HG03025 (cell line): ENCODE measurements around the gene ATP4B.

Source experiments
- ATAC-seq: cut with Tn5 transposase; IDR thresholded peaks from one replicate; pipeline ENCODE4 v1.9.1; 2021; ENCODE audit warnings: mild to moderate bottlenecking, moderate library complexity; ENCODE audit not compliant: unreplicated experiment, low FRiP score

Gene ATP4B

DNA sequence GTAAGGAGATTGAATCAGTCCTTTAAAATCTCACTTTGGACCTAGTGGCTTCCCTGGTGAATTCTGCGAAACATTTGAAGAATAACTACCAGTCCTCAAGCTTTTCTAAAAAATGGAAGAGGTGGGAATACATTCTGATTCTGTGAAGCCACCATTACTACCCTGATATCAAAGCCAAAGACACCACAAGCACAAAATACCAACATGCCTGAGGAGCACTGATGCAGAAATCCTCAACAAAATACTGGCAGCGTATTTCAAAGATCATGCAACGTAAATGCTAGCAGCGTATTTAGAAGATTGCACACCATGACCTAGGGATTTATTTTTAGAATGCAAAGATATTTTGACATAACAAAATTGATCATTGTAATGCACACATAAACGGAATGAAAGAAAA, 14.4 kb downstream of the ATP4B start:
- no peak for ATAC-seq

- ATAC-seq = no peak
Observed at GRCh38 chr13:113642563-113642962, 15.4 kb downstream of the ATP4B start.

- ATAC-seq = no peak
Observed at GRCh38 chr13:113641426-113641825, 16.6 kb downstream of the ATP4B start.

DNA sequence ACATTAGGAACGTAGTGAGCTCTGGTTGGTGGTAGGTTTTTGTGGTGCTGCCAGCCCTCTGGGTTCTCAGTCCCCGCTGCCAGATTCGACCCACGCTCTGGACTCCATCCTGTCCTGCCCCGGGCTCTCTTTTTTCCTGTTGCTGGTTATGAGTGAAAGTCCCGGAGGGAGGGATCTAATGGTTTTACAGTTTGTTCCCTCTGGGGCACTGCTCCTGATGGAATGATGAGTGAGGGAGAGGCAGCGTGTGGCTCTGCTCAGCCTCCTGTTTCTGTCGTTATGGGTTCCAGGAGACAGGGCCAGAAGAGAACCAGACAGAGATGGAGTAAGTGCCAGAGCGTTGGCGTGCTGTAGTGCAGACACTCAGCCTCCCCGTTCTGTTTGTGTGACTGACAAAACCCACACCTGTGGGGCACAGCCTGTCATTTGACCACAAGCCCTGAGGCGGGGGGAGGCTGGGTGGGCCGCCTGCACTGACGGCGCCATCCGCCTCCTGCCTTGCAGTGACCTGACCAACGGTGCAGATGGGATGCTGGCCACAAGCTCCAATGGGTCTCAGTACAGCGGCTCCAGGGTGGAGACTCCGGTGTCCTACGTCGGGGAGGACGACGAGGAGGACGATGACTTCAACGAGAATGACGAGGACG, 18.3 kb downstream of the ATP4B start:
- ATAC-seq = no peak

GRCh38 chr13:113638806-113639205, 19.2 kb downstream of the ATP4B start:
- ATAC-seq = no peak

DNA sequence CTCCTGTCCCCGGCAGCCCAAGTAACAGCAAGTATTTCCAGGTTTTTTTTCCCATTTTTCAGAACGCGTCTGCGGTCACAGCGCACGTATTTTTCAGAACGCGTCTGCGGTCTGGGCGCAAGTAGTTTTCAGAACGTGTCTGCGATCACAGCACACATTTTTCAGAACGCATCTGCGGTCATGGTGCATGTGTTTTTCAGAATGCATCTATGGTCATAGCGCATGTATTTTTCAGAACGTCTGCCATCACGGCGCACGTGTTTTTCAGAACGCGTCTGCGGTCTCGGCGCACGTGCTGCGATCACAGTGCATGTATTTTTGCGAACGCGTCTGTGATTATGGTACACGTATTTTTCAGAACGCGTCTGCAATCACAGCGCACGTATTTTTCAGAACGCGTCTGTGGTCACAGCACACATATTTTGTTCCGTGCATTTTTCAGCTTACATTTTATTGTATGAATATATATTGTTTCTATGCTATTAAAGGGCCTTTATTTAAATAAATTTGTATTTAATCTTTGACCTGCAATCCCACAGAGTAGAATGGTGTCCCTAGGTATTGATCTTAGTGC, 19.7 kb downstream of the ATP4B start:
- no peak for ATAC-seq

- no peak for ATAC-seq
Observed at GRCh38 chr13:113637262-113638160, 20.5 kb downstream of the ATP4B start.

GRCh38 chr13:113636266-113636963, 21.6 kb downstream of the ATP4B start:
- no peak for ATAC-seq

DNA sequence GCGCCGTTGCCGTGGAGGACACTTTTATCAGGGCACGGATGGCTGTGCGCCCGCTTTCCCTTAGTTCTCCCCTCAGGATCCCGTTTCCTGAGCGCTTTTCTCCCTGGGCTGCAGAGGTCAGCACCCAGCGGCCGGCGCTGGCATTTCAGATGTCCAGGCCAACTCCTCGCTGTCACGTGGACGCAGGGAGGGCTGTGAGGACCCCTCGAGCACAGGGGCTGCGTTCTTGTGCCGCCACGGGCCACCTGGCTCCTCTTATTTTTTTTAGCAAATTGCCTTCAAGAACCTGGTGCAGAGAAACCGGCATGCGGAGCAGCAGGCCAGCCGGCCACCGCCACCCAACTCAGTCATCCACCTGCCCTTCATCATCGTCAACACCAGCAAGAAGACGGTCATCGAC, 22.3 kb downstream of the ATP4B start:
- ATAC-seq = no peak

DNA sequence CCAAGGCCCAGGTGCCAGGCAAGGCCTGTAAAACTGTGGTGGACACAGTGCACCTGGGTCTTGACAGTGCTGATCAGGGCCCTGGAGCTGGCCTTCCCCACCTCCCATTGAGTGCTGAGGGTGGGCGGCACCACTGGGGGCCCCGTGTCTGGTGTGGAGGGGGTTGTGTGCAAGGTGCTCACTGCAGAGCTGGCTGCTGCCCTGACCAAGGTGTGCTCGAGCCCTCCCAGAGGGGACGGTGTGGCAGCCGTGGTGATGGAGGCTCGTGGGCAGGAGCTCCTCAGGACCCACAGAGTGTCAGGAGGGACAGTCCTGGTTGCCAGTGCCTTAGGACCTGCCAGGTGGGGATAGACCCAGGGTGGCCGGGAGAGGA, 23.0 kb downstream of the ATP4B start:
- ATAC-seq = no peak

GRCh38 chr13:113634279-113635047, 23.5 kb downstream of the ATP4B start:
- ATAC-seq = no peak

DNA sequence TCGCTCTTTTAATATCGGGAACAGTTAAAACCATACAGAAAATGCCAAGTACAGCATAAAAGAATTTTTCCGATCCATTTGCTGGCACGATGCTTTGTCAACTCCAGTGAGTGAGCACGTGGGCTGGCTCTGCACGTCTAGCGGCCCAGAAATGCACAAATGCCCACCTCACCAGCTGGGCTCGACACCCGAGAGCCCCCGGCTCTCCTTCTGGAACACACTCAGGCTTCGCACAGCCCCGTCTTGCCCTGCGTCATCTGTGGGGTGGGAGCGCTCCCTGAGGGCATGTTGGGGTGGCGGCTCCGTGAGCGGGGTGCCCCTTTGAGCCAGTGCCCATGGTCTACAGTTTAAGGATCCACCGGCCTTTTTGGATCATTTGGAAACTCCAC, 24.5 kb downstream of the ATP4B start:
- no peak for ATAC-seq

DNA sequence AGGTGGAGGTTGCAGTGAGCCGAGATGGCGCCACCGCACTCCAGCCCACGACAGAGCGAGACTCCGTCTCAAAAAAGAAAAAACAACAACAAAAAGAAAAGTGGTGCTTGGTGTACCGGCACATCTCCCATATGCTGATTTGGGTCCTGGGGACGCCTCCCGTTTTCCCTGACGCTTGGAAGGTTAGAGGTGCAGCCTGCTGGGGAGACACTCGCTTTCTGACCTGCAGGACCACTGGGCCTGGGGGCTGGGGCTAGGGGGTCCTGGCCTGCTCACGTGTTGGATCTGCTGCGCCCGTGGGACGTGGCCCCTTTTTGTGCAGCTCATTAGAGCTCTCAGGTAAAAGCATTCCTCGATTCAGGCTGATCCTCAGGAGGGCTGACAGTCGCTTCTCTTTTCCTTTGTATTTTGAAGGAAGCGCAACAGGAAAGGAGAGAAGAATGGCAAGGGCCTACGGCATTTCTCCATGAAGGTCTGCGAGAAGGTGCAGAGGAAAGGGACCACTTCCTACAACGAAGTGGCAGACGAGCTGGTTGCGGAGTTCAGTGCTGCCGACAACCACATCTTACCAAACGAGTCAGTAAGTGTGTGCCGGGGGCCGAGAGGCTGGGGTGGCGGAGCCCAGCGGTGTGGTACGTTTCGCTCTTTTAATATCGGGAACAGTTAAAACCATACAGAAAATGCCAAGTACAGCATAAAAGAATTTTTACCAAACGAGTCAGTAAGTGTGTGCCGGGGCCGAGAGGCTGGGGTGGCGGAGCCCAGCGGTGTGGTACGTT, 25.1 kb downstream of the ATP4B start:
- no peak for ATAC-seq

DNA sequence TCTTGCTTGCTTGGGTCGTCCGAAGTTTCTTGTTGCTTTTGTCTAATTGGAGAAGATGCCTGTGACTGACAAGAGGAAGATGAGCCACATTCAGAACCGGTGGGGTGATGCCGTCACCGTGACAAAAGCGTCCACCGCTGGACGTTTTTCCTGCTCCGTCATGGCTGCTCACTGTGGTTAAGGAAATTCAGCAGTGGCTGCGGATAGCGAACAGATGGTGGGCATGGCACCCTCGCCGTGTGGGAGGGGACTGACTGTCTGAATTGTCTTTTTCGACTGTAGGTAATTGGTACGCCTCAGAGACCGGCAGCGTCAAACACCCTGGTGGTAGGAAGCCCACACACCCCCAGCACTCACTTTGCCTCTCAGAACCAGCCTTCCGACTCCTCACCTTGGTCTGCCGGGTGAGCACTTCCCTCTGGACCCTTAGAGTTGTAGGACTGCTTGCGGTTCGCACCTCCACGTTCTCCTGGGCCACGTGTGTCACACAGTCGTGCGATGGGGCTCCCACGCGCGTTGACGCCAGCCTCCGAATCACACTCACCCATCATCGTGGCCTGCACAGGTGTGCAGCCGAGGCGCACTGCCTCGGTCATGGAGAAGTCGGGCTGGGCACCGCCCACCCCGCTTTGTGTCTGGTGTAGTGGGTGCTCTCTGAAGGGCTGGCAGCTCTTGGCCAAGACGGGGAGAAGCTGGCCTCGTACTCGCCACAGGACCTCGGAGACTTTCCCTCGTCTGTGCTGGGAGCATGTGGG, 26.5 kb downstream of the ATP4B start:
- ATAC-seq = no peak

DNA sequence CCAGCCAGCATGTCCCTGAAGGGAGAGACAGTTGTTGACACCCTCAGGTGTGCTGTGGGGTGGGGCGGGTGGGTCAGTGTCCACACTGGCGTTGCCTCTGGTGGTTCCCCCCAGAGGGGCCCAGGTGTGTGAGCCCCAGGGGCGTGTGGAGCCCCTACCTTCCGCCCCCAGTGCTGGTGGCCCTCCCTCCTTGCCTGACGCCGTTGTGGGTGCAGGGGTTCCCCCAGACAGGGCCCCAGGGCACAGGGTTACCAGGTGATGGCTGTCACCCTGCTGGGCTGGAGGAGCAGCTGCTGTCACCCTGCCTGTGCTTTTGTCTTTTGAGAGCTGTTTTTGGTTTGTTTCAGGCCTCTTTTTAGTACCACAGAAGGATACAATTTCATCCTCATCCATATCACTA, 27.2 kb downstream of the ATP4B start:
- no peak for ATAC-seq

- no peak for ATAC-seq
Observed at GRCh38 chr13:113630296-113630695, 27.7 kb downstream of the ATP4B start.

DNA sequence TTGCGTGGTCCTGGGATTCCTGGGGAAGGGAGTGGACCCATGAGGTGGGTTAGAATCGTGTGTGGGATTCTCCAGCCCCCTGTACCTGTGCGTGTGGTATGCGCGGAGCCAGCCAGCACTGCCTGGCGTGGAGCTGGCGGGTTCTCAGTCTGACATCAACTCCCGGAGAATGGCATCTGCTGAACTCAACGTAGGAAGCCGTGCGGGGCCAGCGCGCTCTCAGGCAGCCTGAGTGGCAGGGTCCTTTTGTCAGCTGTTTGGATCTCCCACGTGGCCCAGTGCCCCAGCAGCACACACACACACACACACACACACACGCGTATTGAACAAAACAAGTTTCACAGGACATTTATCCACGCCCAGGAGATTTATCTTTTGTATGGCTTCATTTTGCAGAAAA, 28.1 kb downstream of the ATP4B start:
- no peak for ATAC-seq

DNA sequence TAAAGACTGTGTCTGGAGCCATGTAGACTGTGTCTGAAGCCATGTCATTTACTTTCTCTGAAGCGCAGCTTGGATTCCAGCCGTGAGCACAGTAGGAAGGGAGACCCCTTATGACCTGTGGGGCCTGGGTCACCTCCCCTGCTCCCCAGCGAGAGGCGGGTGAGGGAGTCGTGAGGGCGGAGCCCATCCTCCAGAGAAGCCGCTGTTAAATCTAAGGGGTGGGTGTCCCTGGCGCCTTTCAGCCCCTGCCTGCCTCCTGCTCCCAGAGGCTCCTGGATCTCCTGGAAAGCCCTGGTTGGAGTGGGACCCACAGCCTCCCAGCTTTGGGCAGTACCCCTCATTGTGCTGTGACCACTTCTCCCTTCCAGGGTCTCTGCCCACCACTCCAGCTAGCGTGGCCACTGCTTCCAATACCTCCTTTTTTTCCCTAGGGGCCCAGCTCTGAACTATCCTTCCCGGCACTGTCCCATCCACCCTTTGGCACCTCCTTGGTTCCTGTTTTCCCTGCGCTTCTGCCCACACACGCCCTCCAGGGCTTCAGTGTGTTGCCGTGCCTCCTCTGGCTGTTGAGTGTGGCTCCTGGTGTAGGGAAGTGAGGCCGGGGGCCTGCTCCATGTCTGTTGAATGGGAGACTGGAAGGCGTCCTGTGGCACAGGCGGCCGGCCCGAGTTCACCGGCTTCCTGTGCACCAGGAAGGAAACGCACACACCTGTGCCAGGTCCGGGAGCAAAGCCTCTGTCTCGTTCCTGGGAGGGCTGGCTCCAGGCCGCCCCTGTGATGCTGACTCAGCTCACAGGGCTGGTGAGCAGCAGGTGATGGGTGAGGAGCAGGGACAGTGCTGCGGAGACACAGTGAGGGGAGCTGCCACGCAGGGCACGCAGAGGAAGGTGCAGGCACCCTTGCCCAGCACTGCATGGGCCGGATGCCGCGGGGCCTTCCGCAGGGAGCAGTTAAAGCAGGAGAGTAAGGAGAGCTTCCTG, 29.4 kb downstream of the ATP4B start:
- ATAC-seq = no peak
